Raji (cell line): ENCODE results near the gene S100A14.

ENCODE experiments used
- POLR2A ChIP-seq: IDR thresholded peaks from 2 replicates; pipeline ENCODE4 v1.6.1; 2011; ENCODE audit warnings: low read depth, low read length, control low read depth; ENCODE audit not compliant: insufficient read depth

The S100A14 gene

DNA sequence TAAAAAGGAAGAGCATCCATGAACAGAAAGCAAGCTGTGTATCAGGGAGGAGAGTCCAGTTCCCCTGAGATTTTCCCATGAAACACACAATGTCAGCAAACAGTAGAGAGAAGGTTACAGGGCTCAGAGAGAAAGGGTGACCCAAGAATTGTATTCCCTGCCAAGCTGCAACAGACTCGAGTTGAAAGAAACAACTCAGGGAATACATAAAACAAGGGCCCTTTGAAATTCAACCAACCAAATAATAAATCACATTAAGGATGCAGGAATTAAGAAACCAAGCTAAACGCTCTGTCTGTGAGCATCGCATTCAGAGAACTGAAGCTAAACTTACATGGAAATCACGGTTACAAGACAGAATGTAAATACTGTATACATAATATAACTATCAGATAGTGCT, 23.4 kb downstream of the S100A14 start:
- no peak for TF ChIP-seq POLR2A

DNA sequence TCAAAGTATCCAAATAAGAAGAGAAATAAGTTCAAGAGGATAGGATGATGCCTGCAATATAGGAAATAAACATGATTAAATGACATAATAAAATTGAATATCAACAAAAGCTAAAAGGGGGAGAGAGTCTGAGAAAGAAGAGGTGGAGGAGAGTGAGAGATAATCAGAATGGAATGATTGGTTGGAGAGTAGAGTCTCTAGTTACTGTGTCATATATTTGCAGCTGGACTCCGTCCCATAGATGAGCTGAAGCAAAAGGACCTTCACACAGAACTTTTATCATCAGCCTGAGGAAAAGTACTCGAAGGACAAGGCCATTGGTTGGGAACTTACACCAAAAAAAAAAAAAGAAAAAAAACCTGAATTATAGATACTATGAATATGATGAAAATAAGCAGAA, 27.6 kb downstream of the S100A14 start:
- no peak for TF ChIP-seq POLR2A

DNA sequence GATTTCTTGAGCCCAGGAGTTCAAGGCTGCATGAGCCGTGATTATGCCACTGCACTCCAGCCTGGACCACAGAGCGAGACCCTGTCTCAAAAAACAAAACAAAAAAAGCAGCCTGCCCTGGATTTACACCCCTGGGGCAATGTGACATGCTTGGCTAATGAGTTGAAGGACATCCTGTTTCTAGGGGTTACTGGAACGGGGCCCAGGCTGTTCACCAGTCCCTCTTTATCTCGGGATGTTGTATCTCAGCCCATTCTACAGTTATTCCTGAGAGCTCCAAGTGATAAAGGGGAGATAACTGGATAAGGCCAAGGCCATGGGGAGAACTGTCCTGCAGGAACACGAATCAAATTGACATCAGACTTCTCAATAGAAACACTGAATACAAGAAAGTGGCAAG, 28.8 kb downstream of the S100A14 start:
- TF ChIP-seq POLR2A, result no peak

DNA sequence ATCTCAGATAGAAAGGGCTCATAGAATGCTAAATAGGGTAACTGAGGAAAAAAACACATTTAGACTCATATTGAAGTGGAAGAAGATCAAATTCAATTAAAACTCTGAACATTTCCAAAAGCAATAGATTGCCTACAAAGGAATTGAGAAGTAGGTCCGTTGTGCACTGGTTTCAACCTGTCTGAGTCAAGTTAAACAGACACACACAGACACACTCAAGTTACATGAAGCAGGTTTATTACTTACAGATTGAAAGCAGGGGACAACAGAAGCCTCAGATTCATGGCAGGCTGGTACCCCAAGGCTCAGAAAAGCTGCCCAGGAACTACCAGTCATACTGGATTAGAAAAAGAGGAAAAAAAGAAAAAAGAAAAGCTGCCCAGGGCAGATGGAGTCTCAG, 29.8 kb downstream of the S100A14 start:
- TF ChIP-seq POLR2A, result no peak

DNA sequence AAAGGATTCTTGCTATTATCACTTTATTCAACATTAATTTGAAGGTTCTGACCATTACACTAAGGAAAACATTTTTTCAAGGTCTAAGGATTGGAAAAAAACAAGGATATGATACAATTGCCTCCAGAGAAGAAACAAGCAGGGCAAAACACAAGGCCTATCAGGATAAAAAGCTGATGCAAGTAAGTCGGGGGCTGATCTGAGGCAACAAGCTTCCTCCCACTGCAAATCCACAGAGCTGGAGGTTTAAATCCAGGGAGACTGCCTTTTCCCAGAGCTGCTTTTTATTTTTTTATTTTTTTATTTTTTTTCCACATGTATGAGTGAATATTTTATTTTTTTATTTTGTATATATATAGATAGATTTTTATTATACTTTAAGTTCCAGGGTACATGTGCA, 31.1 kb downstream of the S100A14 start:
- no peak for TF ChIP-seq POLR2A

DNA sequence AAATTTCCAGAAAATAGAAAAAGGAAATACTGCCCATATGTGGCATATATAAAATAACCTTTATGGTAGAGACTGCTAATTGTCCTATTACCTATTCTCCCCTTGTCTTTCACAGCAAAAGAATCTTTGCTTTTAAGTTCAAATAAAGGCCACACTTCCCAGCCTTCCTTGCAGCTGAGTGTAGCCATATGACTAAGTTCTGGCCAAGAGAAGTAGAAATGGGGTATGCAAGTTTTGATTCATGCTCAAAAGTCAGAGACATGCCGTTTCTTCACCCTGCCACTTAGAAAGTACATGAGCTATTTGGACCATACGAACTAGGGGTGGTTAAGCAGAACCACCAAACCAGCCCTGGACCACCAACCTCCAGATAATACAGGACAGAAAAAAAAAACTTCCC, 32.1 kb downstream of the S100A14 start:
- TF ChIP-seq POLR2A, result no peak

DNA sequence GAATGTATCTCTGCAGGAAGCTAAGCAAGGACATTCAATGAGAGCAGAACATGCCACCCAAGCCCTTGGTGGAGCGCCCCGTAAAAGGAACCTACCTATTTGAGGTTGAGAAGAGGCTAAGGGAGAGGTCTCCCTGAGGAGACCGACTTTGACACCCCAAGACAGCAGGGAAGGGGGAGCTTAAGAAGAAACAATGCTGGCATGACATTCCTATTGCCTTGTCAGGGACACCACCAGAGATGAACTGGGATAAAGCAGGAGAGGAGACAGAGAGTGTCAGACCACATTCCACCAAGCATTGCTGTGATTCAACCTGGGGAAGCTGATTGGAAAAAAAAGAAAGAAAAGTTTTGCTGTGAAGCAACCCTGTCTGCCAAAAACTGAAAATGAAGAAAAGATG, 37.2 kb downstream of the S100A14 start:
- no peak for TF ChIP-seq POLR2A

DNA sequence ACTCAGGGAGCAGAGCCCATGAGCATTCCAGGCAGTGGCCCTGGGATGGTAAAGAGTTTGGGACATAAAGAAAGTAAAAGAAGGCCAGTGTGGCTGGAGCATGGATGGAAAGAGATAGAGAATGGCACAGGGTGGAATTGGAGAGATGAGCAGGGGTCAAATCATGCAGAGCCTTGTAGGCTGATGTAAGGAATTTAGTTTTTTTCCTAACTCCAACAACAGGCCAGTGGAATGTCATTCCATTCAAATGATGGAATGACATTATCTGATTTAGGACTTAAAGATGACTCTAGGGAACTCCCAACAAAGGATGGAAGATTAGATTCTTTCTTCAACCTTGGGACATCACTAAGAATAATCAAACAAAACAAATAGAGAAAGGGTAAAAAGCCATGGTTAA, 37.6 kb downstream of the S100A14 start:
- TF ChIP-seq POLR2A, result no peak

DNA sequence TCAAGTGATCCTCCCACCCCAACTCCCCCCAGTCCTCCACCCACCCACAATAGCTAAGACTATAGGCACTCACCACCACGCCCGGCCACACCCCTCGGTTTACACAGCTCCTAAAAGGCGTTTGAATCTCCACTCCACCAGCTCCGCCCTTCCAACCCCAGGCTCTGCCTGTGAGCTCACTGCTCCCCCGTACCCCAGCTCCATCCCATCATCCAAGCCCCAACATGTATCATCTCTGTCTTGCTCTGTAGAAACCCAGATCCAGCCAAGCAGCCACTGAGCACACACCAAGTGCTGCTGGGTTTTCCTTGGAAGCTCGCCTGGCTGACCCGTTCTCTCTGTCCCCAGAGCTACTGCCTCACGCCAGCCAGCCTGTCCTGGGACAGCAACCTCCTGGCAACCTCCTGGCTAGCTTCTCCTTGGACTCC, 38.5 kb downstream of the S100A14 start:
- no peak for TF ChIP-seq POLR2A

DNA sequence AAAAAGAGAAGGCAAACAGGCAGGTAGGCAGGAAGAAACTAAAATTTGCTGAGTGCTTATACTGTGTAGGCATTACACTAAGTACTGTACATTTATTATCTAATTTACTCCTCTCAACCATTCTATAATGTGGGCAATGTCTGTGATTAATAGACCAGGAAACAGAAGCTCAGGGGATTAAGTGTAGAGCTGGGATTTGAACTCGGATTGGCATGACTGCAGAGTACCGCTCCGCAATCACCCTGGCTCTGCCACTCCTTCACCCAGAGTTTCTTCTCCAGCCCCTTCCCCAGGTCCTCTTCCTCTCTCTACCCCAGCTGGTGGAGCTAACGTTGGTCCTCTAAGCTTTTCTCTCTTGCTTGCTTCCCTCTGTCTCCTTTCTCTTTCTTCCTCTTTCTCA, 39.0 kb downstream of the S100A14 start:
- no peak for TF ChIP-seq POLR2A

DNA sequence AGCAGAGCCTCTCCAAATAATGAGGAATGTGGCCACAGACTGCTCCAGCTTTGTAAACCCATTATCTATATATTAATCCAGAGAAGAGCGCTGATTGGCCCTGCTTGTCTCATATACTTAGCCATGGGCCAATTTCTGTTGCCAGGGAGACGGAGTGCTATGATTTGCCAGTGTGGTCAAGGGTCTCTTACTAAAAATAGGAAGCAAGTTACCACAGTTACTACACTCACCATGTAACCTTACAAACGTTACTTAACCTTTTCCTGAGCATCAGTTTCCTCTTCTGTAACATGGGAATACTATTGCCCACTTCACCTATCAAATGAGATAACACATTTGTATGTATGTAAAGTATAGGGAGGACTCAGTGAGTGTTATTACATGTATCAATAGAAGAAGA, 42.8 kb downstream of the S100A14 start:
- no peak for TF ChIP-seq POLR2A

DNA sequence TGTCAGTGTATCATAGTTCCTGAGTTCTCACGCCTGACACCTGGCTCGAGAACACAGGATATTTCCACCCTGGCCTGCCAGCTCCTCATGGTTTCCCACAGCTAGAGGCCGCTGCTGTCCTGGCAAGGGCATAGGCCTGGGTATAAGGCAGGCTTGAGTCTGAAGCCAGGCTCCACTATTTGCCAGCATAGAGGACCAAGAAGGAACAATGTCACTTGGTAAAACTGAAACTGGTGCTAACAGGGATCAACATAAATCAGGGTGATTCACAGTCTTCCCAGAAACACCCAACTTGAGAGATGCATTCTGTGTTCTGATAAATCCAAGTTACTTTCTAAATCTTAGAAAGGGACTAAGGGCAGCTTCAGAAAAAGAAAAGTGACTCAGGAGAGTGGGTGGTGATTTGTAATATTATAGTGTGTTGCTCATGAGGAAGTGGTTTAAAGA, 43.5 kb downstream of the S100A14 start:
- TF ChIP-seq POLR2A, result no peak

DNA sequence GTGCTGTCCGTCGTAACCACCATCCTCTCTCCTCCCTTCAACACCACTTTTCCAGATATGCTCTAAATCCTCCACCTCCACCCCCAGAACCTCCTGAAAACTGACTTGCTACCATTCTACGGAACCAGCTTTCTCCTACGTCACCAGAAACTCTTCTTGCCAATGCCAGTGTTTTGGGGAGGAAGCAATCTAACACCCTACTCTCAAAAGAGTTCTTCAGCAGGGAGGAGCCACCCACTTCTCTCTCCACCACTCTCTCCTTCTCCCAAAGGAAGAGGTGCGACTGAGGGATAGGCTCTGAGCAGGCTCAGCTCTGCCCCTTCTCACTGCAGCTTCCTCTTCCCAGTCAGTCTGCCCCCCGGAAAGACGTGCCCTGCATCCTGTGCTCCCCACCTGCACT, 44.4 kb downstream of the S100A14 start:
- TF ChIP-seq POLR2A, result no peak

DNA sequence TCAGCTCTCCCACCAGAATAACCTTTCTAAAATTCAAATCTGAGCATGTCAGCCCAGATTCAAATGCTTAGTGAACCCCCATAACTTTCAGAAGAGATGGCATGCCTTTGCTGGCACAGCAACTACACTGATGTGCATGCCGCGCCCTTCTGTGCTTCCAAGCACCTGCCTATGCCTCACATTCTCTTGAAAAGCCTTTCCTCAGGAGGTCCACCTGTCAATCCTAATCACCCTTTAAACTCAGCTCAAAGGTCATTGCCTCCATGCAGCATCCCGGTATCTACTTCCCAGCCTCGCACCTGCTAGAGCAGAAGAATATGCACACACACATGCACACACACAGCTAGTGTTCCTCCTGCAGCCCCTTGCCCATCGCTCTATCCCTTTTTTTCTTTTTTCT, 45.3 kb downstream of the S100A14 start:
- TF ChIP-seq POLR2A, result no peak

DNA sequence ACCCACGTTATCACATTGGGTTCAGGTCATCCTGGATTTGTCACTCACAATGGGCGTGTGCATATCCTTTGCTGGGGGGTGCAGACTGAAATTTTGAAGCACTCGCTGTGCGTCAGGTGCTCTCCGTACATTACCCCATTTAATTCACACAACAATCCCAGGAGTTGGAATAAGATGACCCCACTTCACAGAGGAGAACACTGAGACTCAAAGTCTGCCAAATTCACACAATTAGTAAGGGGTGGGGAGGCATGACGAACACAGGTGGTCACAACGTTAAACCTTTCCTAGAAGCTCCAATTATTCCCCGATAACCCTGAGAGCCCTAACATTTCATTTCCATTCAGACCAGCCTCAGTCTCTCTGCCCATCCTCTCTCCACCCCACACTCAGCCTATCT, 46.7 kb downstream of the S100A14 start:
- no peak for TF ChIP-seq POLR2A

DNA sequence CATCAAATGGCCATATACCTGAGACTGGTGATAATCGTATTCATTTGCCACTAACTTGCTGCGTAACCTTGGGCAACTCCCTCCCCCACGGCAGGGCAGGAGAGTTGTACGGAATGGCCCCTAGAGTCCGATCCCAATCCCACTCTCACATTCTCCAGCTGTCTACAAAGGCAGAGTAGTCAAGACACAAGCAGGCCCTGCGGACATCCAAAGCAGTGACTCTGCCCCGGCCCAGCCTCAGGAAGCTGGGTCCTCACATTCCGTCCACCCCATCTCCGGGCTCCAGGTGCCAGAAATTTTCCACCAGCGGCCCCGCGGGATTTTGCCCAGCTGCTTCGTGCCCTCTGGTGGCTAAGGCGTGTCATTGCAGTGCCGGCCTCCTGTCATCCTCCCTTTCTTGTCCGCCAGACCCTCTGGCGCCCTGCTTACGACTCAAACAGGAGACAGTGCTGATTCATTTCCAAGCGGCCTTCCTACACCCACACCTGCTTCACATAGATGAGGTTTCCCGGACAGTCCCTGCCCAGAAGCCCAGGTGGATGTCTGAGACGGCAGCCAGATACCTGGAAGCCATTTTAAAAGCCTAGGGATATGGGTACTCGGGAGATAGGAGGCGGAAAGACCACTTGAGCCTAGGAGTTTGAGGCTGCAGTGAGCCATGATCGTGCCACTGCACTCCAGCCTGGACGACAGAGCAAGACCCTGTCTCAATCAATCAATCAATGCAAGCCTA, 47.6 kb downstream of the S100A14 start:
- no peak for TF ChIP-seq POLR2A
